Osteoblast (primary cell): ENCODE data around the gene PTPRR. TPM values are rescaled to one million over a fixed set of nuclear protein-coding genes. Genes with fewer than 3 reads are reported as not detected.

Experiments
- DNase-seq: peaks from one replicate; pipeline ENCODE4 v3.0.0; 2011; ENCODE audit warnings: low spot score, mixed read lengths; ENCODE audit not compliant: insufficient read length; ENCODE audit errors: missing footprints
- H2AFZ ChIP-seq: 2 replicates; pipeline ENCODE4 v1.6.0; 2011; ENCODE audit warnings: mild to moderate bottlenecking, low read length
- H3K27ac ChIP-seq: 2 replicates; pipeline ENCODE4 v1.5.1; 2011; ENCODE audit warnings: mild to moderate bottlenecking, low read depth, low read length, moderate library complexity
- H3K27me3 ChIP-seq: 2 replicates; pipeline ENCODE4 v1.6.0; 2012; ENCODE audit warnings: mild to moderate bottlenecking, control low read depth, inconsistent platforms, low read length, moderate library complexity; ENCODE audit not compliant: insufficient read depth
- H3K36me3 ChIP-seq: 2 replicates; pipeline ENCODE4 v1.5.1; 2011; ENCODE audit warnings: mild to moderate bottlenecking, low read length, control low read depth, moderate library complexity; ENCODE audit not compliant: insufficient read depth
- H3K4me1 ChIP-seq: 2 replicates; pipeline ENCODE4 v1.5.1; 2011; ENCODE audit warnings: mild to moderate bottlenecking, low read length, control low read depth, moderate library complexity; ENCODE audit not compliant: insufficient read depth
- H3K4me2 ChIP-seq: 2 replicates; pipeline ENCODE4 v1.6.0; 2011; ENCODE audit warnings: mild to moderate bottlenecking, low read length; ENCODE audit not compliant: insufficient read depth
- H3K4me3 ChIP-seq: fragments of 200-600 bp; sonication (generic); 3 replicates; pipeline ENCODE4 v1.5.1; 2012; ENCODE audit warnings: mild to moderate bottlenecking, low read length, inconsistent platforms; ENCODE audit not compliant: insufficient read depth
- H3K79me2 ChIP-seq: 2 replicates; pipeline ENCODE4 v1.6.0; 2012; ENCODE audit warnings: mild to moderate bottlenecking, low read length, control low read depth, inconsistent platforms; ENCODE audit not compliant: insufficient read depth
- H3K9me3 ChIP-seq: 2 replicates; pipeline ENCODE4 v1.5.1; 2011; ENCODE audit warnings: low read depth, low read length, control low read depth
- H4K20me1 ChIP-seq: 2 replicates; pipeline ENCODE4 v1.6.0; 2012; ENCODE audit warnings: mild to moderate bottlenecking, low read length, control low read depth; ENCODE audit not compliant: insufficient read depth
- total RNA-seq: library from RNA; depleted of rRNA; stranded (reverse); fragments of >200 nt; gene quantifications from 2 replicates; pipeline ENCODE4 v1.2.3, GENCODE V29; 2012
- TF ChIP-seq, protein P1 (sequence below): IDR thresholded peaks from 2 replicates; pipeline ENCODE4 v1.5.1; 2011; ENCODE audit warnings: mild to moderate bottlenecking, low read depth, low read length, moderate library complexity; ENCODE audit errors: extremely low read depth

The PTPRR gene
- total RNA-seq, 1 donor: not detected

DNA sequence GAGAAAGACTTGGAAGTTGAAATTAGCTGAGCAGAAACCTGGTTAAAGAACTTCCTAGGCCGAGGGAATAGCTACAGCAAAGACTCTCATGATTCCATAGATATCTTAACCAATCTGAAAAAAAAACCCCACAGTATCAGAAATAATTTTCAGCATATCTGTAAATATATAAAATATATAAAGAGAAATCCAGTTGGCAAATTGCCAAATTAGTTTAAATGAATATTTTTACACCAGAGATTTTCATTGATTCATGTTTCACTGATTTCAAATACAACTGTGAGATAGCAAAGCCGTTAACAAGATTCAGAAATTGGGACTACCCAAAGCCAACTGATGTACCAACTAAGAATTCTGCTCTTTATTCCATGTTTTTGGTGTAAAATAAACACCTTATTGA is 6.8 kb upstream of the PTPRR start:
- no peak overlapping the region for H3K4me2 ChIP-seq
- H3K9me3 ChIP-seq: no peaks in the 10 kb centered on the region
- no peaks in the 10 kb centered on the region for H3K79me2 ChIP-seq
- H4K20me1 ChIP-seq: no peaks in the 10 kb centered on the region
- no peak overlapping the region for H2AFZ ChIP-seq
- DNase-seq: no peak
- H3K4me3 ChIP-seq: no peak overlapping the region
- TF ChIP-seq, protein P1, sequence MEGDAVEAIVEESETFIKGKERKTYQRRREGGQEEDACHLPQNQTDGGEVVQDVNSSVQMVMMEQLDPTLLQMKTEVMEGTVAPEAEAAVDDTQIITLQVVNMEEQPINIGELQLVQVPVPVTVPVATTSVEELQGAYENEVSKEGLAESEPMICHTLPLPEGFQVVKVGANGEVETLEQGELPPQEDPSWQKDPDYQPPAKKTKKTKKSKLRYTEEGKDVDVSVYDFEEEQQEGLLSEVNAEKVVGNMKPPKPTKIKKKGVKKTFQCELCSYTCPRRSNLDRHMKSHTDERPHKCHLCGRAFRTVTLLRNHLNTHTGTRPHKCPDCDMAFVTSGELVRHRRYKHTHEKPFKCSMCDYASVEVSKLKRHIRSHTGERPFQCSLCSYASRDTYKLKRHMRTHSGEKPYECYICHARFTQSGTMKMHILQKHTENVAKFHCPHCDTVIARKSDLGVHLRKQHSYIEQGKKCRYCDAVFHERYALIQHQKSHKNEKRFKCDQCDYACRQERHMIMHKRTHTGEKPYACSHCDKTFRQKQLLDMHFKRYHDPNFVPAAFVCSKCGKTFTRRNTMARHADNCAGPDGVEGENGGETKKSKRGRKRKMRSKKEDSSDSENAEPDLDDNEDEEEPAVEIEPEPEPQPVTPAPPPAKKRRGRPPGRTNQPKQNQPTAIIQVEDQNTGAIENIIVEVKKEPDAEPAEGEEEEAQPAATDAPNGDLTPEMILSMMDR: no peak
- no peaks in the 10 kb centered on the region for H3K36me3 ChIP-seq
- H3K4me1 ChIP-seq: no peaks in the 10 kb centered on the region
- H3K27me3 ChIP-seq: no peaks in the 10 kb centered on the region
- no peak overlapping the region for H3K27ac ChIP-seq

DNA sequence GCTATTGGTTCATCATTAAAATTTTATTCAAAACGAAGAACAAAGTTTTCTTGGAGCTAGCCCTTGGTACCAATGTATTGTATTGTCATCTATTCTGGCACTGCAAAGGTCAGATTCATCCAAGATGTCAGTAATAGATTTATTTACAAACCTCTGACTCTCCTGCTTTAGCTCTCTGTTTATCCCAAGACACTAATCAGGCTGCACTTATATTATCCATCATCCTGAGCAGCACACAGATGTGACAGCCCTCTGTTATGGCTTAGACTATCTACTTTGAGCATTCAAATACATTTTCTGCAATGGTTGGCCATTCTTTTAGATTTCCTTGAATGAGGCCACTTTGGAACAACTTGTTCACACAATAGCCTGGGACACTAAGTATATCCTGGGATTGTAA is 5.0 kb upstream of the PTPRR start:
- no peak for DNase-seq
- H2AFZ ChIP-seq: no peak overlapping the region
- no peaks in the 10 kb centered on the region for H3K4me1 ChIP-seq
- H3K79me2 ChIP-seq: no peaks in the 10 kb centered on the region
- no peaks in the 10 kb centered on the region for H4K20me1 ChIP-seq
- no peaks in the 10 kb centered on the region for H3K36me3 ChIP-seq
- no peaks in the 10 kb centered on the region for H3K9me3 ChIP-seq
- H3K4me2 ChIP-seq: no peak overlapping the region
- no peak overlapping the region for H3K4me3 ChIP-seq
- no peak overlapping the region for H3K27ac ChIP-seq
- H3K27me3 ChIP-seq: no peaks in the 10 kb centered on the region
- TF ChIP-seq, protein P1: no peak

DNA sequence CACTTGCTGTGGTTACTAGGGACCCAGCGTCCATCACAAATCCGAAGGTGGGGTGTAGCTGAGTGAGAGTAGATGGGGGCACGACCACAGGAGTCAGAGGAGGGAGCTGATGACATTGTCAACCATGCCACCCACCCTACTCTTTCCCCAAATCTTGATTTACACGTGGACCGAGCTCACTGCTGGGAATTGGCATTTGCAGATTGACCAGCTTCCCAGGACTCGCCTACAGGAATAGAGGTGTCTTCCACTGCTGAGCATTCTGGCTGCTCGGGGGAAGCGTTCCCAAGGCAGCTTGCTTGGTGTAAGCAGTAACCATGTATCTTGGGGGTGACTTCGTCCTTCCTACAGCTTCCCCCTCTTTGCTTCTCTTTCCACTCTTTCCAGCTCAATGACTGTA is 353 bp upstream of the PTPRR start:
- Histone ChIP-seq H3K4me1 (no peaks in the 10 kb centered on the region), H3K27ac (no peak overlapping the region), H3K4me3 (no peak overlapping the region), H2AFZ (no peak overlapping the region), H3K27me3 (peaks cover 5% of the 10 kb centered on the region), H3K4me2 (no peak overlapping the region), H3K9me3 (no peaks in the 10 kb centered on the region), H4K20me1 (no peaks in the 10 kb centered on the region), H3K36me3 (no peaks in the 10 kb centered on the region), H3K79me2 (no peaks in the 10 kb centered on the region)
- DNase-seq: peak; percentile 14
- TF ChIP-seq, protein P1: no peak

DNA sequence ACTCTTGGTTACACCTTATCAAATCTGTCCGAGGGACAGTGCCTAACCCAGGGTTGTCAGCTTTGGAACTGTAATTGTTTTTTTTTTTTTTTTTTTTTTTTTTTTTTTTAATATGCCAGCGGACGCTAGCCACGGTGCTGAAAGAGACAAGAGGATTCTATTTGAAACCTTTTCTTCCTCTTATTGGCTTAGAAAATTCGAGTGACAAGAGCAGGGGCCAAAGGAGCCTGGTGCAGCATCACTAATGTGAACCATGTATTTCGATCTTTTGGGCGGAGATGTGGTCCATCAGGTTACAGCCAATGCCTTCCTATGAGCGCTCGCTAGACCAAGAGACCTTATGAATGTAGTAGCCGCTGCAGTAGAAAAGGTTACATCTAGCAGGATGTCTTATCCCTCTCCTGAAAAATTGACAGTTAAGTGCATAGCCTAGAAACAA is 922 bp downstream of the PTPRR start:
- TF ChIP-seq, protein P1: no peak
- no peaks in the 10 kb centered on the region for H3K36me3 ChIP-seq
- no peak overlapping the region for H3K4me3 ChIP-seq
- no peak overlapping the region for H3K4me2 ChIP-seq
- DNase-seq: peak; percentile 48
- no peaks in the 10 kb centered on the region for H3K4me1 ChIP-seq
- peaks cover 5% of the 10 kb centered on the region for H3K27me3 ChIP-seq
- H2AFZ ChIP-seq: no peak overlapping the region
- no peaks in the 10 kb centered on the region for H3K9me3 ChIP-seq
- no peaks in the 10 kb centered on the region for H4K20me1 ChIP-seq
- H3K79me2 ChIP-seq: no peaks in the 10 kb centered on the region
- no peak overlapping the region for H3K27ac ChIP-seq
